ENCODE results near the gene CA10.

Gene CA10

DNA sequence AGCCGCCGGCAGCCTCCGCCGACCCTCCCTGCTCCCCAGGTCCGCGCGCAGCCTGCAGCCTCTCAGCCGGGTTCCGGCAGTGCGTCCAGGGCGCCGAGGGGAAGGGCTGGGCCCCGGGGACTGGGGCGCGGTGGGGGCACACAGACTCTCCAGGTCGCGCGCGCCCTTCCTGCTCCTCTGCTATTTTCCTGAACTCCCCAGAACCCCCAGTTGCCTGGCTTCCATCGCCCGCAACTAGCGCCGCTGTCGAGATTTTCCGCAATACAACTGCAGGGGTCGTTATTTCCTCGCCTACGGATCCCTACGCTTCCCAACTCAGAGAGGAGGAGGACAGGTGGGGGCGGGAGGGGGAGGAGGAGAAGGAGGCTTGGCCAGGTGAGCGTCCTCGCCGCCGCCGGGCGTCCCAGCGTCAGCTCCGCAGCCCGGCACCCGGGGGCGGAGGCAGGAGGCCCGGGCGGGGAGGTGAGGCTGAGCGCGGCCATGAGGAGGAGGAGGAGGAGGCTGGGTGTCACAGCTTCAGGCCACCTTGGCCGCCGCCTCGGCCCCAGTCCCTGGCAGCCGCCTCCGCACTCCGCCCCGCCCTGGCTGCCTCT lies at the start of gene CA10:
CA10 (minus strand) TSS at position 265 of the 593 bp plus-strand sequence.
- peak; percentile 45 for DNase-seq

DNA sequence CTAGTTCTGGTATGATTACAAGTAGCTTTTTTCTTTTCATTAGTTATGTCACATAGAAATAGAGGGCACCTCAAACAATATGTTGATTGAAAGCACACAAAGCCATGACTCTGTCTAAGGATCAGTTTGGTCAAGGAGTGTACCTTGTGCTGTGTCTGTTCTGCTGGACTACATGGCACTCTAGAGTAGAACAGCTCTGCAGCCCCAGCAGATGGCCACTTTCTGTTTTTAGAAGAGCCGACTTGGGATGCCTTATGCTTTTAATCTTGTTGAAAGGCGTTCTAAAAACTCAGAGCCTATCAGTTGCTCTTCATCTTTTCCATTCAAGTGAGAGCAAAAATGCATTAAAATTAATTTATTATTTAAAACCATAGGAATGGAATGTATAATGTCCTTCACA lies 49.3 kb upstream of the CA10 start:
- DNase-seq, result no peak

- no peak for DNase-seq
Measured at GRCh38 chr17:52202520-52203080, 44.1 kb upstream of the CA10 start.

- DNase-seq, result no peak
Measured at GRCh38 chr17:52201767-52202519, 43.4 kb upstream of the CA10 start.

DNA sequence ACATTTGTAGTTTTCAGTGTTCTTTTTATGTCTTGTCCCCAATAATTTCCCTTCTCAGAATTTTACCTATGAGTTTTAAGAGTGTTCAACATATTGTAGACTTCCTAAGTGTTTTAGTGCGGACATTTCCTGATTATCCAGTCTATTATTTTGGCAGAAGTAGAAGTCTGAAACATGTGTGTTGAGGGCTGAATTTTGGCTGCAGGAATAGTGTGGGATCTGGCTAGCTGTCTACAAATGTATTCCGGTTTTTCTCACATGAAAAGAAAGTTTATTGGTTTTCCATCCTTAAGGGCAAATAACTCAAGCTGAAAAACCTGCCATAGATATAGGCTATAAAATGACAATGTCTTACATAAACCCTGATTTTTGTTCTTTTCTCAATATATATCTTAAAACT lies 33.0 kb upstream of the CA10 start:
- no peak for DNase-seq

DNA sequence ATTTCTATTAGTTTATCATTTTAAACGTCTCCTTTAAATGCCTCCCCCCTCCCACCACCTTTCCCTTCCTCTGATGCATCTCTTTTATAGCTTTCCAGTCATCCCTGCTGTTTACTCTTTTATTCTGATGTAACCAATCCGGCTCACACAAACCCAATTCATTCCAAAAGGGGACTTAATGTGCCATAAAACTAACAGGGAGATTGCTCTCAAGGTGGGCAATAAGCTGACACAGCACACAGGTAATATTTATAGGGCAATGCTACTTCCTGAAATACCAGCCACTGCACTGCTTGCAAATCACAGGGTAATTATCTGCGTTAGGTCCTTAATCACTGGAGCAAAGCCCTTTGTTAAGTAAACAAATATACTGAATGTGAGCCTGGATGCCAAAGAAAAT lies 23.3 kb upstream of the CA10 start:
- peak; percentile 85 for DNase-seq

- no peak for DNase-seq
Measured at GRCh38 chr17:52178012-52178411, 19.5 kb upstream of the CA10 start.

DNA sequence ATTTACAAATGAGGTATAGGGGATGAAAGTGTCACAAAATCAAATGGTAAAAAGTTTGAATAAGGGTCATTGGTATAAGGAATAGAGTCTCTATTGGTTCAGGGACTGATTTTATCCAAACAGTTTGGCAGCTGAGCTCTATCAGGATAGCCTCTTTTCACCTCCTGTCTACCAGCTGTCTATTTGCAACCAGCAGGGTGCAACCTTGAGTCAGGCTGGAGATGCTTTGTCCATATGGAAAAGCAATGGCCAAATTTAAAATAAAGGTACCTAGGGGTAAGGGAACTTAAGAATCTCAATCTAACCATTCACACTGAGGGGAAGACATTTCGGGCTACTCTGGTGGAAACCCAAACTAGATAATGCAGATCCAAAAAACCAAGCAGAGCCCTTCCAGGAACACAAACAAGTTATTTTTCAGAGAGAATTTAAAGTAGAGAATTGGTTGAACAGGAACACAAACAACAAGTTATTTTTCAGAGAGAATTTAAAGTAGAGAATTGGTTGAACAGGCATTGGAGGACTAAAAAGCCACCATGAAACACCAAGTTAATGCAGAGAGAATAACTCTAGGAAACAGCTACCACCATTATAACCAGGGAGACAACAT lies 12.6 kb upstream of the CA10 start:
- DNase-seq, result peak; percentile 33

DNA sequence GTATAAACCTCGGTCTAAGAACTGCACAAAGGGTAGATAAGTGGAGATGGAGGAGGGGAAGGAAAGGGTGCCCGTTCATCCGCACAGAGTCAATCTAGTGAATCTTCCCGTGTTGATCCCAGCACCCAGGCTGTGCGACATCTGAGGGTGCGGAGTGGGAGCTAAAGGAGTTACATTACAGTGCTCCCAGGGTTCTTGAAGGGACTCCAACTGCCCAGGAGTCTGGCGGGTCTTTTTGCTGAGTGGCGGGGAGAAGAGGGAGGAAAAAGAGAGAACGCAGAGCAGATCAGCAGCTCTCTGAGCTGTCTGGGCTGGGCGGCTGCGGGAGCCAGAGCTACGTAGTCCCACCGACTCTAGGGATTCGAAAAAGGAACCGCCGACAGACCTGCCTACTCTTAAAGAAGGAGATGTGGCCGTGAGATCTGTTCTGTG lies 1.6 kb upstream of the CA10 start:
- DNase-seq, result no peak

GRCh38 chr17:52159246-52160135 lies 977 bp upstream of the CA10 start:
- no peak for DNase-seq

- no peak for DNase-seq
Measured at GRCh38 chr17:52157603-52158449, 688 bp downstream of the CA10 start.

DNA sequence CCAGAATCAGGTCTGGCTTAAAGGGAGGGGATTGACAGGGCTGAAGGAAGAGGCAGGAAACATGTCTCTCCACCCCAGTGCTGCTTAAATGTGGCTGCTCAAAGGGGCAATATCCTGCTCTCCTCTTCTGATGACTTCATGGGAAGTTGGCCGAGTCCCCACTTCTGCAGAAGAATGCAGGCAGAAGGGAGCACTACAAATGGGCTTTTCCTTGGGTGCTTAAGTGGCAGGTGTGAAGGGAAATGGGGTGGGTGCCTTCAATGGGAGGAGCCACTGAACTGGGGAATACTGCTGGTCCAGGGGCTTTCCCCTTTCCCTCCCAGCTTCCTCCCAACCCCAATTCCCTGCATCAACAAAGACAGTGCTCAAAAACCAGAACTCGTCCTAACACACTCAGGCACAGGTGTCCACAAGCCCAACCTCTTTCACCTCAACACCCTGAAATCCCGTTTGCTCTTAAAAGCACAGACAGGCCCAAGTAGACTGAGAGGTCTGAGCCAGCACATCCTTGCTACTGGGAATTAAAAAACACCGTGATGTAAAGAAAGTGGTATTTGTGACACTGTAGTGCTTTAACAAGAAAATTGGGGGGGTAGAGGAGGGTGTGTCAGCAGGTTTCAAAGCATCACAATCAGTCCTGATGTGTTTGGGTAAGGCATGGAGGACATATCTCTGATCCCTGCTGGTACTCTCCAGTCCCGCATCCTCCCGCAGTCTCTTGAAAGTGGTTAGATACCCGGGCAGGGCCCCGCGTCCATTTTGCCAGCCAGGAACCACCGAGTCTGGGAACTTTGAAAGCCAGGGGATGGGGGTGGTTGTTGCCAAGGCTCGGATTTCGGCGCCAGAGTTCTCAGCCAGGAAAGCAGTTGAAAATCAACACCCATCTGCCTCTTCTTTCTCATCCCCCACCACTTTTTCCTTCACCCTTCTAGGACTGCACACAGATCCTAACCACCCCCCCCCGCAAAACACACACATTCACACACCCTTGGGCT lies 1.6 kb downstream of the CA10 start:
- peak; percentile 45 for DNase-seq

GRCh38 chr17:52155301-52155700 lies 3.2 kb downstream of the CA10 start:
- DNase-seq, result no peak

DNA sequence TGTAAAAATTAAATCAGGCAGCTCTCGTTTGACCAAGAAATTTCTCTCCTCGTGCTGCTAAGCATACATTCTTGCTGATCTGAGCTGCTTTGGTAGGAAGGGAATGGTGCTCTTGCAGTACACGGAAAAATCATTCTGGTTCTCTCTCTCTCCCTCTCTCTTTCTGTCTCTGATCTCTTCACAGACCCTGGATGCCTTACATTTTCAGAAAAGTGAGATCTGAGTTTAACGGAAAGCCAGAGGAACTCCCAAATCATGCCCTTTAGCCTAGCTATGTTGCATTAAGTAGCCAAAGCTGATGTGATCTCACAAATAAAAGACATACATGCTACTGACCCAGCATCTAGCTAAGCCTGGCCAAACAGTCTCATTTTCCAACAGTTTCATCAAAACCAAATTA lies 4.0 kb downstream of the CA10 start:
- no peak for DNase-seq

DNA sequence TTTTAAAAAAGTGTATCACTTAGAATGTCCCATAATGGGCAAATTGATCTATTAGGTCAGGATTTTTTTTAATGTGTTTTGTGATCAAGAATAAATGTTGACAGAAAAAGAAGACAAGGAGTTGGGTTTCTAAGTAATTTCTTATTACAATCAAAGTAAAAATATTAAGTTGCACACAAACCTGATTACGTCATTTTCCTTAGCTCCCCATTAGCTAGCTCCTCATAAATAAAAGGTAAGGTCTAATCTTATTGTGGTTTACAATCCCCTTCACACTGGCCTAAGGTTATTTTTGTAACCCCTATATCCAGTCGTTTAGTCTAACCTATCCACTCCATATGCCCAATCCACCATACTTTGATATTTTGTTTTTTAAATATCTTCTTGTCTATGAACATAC lies 7.6 kb downstream of the CA10 start:
- DNase-seq, result no peak

GRCh38 chr17:52149626-52150025 lies 8.9 kb downstream of the CA10 start:
- DNase-seq, result no peak

- DNase-seq, result peak; percentile 73
Measured at GRCh38 chr17:52148969-52149351, 9.6 kb downstream of the CA10 start.

DNA sequence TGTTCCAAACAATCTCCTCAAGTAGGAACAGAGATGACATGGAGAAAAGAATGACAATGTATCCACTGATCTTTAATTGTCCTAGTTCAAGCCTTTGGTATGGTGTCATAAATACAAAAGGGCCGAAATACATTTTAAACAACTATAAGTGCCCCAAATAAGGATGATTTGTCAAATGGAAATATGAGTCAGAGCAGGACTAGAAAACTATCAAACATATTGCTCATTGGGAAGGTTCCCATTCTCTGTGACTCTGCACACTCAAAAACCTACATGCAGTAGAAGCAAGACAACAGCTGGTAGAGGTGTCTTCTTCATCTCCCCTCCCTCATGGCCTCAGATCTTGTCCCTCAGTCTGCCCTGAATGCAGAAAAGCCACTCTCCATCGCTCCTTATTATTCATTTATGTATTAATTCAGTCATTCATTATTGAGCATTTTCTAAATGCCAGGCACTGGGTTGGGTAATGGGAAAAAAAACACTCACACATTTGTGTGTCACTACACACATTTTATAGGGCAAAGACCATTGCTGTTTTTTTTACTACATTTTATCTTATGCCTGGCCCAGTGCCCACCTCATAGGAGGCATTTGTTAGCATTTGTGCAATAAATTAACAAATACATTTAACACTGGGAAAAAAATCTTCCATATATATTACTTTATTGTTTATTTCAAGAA lies 10.1 kb downstream of the CA10 start:
- DNase-seq, result no peak

DNA sequence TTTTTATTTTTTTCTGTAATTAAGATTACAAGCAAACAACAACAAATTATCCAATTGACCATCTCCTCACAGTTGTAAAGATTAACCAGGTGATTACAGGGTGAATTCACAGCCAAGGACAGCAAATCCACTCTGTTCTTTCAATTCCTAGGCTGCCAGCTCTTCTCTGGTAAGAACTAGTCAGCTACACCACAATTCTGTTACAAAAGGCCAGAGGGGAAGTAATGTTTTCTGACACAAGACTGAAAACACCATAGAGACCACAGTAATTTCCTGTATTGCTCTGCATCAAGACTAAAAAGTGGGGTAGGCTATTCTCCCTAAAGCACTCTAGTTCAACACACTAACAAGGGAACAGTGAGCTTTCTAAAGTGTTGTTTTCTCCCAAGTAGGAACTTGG lies 10.6 kb downstream of the CA10 start:
- DNase-seq, result no peak

DNA sequence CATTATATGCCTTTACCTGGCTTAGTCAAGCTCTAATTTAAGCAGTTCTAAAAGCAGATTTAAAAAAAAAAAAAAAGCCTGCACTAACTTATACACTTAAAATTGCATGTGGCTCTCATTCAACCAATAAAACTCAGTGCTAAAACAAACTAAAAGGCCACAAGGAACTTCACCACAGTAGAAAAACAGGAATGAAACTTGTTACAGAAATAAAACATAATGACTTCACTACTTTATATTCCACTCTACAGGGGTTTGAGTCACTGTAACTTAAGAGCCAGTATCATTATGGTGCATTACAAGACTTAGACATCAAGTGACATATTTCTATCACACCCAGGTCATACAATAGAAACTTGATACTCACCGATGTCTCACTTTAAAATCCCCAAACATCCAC lies 11.1 kb downstream of the CA10 start:
- no peak for DNase-seq
